ENCODE results near the gene SH3TC2.

SH3TC2 gene

DNA sequence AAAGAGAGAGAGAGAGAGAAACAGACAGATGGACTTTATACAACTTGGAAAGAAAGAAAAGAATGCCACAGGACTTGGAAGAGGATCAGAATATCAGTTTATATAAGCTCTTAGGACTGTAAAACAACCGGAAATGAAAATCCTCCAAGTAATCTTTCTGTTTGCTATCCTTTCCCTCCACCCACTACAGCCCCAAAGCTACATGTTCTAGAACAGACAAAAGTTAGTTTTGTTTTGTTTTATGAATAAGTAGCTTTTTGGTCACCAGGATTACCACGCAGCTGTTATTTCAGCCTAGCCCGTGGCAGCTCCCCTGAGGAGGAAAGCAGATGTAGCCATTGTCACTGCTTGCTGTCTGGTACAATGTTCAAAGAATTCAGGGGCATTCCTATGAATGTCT is 66.6 kb downstream of the SH3TC2 start:
- no peak for DNase-seq

GRCh38 chr5:148995791-148996190 is 67.1 kb downstream of the SH3TC2 start:
- DNase-seq: no peak

DNA sequence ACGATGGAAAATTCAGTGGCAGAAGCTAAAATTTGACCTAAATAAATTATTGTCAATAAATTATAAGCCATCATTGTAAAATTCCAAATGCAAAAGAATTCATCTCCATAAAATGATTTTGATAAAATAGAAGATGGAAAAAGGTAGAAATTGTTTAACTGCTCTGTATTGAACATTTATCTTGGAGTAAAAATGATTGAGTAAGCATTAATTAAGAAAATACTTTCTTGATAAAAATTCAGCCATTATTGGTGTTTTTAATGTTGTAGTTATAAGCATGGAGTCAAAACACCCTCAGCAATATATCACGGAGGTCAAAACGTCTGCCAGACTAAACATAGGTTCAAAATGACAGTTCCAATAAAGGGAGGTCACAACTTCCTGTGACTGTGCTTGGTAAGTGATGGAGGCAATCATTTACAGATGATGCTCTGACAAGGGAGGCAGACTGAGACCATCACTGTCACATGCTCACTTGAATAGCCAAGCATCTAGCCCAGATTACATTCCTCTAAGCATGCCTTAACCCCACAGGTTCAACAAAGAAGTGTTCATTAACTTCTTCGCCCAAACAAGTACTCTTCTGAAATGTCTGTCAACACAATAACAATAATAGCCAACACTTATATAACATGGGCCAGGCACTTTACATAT is 69.5 kb downstream of the SH3TC2 start:
- no peak for DNase-seq

- no peak for DNase-seq
These were observed 70.6 kb downstream of the SH3TC2 start for GRCh38 chr5:148992265-148992664.

- no peak for DNase-seq
These were observed 71.3 kb downstream of the SH3TC2 start for GRCh38 chr5:148991566-148991965.

DNA sequence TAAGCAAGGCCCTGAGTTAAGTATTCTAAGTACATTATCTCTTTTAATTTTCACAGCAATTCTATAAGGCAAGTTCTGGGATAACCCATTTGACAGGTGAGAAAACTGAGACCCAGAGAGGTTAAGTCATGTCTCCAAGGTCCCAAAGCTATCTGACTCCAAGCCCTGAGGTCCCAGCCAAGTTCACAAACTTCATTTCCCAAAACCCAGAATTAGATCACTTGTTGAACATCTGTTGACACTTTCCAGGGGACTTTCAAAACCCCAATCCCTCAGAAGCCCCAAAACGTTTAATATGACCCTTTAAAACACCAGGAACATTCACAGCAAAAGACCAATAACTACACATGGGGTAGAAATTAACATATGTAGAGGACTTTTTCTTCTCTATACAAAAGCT is 72.0 kb downstream of the SH3TC2 start:
- DNase-seq: no peak

DNA sequence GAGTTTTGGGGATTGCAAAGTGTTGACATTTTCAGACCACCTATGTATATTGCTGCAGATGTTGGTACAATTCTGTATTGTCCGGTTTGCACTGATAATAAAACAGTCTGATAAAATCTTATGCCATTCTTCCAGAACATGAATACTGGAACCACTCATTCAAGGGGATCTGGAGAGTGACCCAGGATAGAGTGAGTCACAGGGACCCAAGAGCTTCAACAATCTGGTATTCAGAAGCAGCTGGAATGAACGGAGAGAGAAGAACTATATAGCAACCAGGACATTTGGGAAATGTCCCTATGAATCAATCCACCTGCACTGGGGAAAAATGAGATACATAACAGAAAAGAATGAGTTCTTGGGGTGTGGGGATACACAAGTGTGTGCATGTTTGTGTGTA is 73.3 kb downstream of the SH3TC2 start:
- DNase-seq: no peak

DNA sequence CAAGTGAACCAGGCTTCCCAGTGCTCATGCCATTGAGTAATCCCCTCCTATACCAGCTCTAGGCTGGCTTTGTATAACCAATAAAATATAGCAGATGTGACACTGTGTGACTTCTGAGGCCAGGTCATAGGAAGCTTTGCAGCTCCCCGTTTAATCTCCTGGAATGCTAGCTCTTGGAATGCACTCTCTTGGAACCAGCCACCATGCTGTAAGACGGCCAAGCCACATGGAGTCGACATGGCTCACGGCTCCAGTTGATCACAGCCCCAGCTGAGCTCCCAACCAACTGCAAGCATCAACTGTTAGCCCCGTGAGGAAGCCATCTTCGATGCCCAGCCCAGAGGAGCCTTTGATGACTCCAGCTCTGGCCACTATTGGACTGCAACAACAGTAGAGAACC is 74.5 kb downstream of the SH3TC2 start:
- no peak for DNase-seq

GRCh38 chr5:148986636-148987035 is 76.2 kb downstream of the SH3TC2 start:
- DNase-seq: no peak

DNA sequence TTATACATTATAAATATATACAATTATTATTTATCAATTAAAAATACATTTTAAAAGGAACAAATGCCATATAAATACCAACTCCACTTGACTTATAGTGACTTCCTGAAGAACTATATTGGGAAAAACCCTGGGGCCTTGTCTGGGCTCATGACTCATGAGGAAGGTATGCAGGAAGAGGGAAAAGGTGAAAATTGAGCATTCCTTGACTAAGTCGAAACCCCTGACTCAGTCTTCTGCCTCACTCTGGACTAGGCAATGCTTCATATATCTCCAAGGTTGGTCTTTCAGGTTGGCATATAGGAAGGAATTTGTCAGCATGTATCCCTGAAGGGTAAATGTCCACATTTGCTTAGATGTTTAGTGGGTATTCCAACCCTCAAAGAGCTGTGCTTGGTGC is 78.5 kb downstream of the SH3TC2 start:
- DNase-seq: no peak

DNA sequence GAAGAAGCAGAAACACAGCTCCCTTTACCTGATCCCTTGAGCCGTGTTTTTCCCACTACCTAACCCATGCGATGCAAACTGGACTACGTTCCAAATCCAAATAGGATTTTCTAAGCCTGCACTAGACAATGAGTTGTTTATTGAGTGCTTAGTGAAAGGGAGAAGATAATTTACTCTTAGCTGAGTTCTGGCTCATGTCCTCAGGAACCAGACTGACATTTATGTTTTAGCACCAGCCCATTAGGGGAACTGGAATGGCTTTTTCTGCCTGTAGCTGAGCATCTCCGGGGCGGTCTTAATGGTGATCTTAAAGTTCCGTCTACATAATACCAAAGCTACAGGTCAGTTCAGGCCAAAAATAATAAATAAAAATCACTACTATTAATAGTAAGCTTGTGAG is 81.5 kb downstream of the SH3TC2 start:
- DNase-seq: no peak

DNA sequence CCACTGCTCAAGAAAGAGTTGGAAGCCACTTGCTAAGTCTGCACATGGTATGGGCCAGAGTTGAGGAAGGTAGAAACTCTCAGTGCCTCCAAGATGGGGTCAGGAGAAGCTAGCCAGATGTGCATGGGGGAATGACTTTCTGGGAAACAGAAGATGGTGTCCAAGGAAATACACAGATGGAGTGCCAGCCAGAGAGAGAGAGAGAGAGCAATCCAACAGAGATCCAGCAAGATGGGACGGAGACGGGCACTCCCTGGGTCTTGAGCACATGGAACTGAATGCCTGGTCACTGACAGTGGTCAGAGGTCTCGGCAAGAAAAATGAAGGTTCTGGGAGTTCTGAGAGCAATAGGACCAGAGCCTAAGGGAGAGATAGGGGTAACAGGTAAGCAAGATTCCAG is 82.1 kb downstream of the SH3TC2 start:
- no peak for DNase-seq

- no peak for DNase-seq
These were observed 83.7 kb downstream of the SH3TC2 start for GRCh38 chr5:148979083-148979723.

GRCh38 chr5:148978370-148979082 is 84.3 kb downstream of the SH3TC2 start:
- no peak for DNase-seq

DNA sequence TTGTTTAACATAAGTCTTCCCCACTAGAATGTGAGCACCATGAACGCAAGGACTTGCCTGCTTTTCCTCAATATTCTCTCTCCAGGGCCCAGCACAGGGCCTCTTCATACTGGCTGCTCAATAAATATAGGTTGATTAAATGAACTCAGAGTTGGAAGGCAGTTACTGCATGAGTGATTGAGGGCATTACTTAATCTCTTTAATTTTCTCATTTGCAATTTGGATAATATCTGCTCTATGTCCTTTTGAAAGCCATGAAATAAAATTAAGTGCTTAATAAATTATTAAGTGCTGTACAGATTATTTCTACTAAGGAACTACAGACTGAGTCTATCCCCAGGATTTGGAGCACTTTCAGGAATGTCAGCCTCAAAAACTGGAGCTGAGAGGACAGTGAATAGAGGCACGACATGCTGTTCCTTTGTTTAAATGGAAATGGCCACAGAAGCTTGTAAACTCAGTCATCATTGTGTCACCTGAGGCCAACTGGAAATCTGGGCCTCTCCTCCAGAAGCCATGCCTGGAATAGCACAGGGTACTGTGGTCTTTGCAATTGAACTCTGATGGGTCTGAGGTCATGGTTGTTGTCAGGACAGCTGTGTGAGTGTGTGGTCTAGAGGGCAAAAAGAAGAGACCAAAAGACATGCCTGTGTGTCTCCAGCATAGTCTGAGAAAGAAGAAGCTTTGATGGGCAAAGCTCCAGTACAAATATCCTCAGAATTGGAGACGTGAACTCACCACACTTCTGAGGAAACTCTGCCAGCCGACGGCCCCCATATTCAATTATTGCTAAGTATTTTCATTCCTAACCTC is 86.1 kb downstream of the SH3TC2 start:
- no peak for DNase-seq

DNA sequence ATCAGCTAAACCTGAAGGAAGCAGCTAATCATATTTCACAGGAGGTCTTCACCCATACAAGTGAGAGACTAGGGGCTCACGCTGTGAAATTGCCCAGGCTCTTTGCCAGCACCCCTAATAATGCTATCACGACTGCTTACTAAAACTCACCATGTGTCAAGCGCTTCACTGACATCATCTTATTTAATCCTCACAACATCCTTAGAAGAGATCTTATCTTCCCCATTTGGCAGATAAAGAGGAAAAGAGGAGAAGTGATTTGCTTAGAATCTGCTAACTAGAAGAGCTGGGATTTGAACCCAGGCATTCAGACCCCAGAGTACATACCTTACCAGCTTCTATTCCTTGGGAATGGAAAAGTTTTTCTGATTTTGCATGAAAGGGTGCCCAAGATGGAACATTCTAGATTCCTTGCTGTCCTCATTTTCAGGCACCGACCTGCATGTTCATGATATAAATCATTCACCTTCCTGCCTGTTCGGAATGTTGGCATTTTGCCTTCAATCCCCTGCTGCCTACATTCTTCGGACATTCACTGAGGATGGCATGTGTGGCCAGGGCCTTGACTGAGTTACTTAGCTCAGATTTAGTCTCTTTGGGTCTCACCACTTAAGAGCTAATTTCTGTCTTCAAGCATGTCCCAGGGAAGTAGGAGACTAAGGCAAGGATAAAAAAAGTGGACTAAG is 88.1 kb downstream of the SH3TC2 start:
- no peak for DNase-seq

DNA sequence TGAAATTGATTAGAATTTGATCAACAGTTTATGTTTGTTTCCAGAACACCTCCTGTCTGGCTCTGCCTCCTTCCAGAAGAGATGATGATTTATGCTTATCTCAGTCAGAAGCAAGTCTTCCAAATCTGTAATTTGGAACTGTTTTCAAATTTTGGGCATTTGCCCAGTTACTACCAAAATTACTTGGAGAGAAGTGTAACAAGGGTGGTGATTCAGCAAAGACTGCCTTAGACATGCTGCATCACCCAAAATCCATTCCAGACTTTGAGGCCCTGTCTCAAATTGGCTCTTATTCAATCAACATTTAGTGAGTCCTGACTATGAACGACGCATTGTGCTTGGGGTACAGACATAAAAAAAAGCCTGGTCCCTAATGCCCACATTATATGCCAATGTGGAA is 89.4 kb downstream of the SH3TC2 start:
- no peak for DNase-seq

DNA sequence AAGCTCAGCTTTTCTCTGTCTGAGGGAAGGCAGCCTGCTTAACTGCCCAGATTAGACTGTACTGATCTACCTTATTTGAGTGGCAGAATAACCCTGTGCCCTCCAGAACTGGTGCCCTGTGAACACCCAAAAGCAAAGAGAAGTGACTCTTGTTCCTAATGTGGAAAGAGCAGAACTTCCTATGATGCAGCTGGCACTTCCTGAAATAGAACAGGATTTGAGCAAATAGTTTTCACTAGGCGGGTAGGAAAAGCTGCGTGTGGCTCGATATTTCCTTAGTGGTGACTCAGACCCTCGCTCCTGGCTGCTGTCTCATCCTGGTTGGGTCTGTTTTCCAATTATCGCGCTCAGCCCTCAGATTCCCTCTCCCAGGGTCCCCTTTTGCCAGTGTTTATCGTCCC is 89.9 kb downstream of the SH3TC2 start:
- no peak for DNase-seq

DNA sequence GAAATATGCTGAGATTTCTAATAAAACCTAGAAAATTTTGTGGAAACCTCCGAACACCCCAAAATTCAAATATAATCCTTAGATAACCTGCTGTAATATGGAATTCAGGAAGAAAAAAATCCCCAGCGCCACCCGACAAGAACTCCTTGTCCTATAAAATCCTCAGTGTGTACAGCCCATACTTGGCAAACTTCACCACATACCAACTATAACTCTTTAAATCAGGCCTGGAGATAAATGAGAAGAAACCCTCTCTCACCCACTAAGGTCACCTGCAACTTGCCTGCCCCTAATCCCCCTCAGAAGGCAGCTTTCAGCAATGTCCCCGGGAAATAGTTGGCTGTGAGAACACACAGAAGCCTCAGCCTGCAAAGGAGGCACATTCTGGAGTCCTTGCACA is 90.5 kb downstream of the SH3TC2 start:
- DNase-seq: no peak

DNA sequence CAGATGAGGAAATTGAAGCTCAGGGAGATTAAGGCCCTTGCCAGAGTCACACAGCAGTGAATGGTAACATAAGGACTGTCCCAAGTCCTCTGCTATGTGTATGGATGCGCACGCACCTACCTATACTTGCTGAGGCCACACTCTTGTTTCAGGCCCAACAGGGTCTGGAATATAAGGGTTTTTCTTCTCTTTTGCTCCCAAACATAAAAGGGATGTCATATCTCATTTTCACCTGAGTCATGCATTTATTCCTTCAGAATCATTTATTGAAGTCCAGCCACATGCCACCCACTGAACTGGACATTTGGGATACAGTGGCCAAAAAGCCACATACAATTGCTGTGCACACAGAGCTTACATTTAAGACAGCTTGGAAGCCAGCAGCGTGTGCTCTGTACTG is 92.0 kb downstream of the SH3TC2 start:
- no peak for DNase-seq

DNA sequence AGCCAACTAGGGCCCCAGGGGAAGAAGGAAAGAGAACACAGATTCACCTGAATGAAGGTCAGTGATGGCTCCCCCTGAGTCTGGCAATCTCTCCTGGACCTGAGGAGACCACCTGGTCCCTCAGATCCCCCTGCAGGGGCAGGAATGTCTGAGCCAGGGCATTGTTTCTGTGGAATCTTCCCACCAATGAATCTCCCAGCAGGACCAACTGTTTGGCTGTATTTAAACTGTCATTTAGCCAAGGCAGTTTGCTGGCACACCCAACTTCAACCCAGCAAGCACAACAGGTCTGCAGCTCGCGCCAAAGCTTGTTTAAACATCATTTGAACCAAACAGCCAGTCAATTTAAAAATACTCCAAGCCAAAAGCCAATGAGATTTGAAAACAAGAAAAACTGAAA is 92.6 kb downstream of the SH3TC2 start:
- DNase-seq: no peak

GRCh38 chr5:148969291-148969690 is 93.6 kb downstream of the SH3TC2 start:
- no peak for DNase-seq

DNA sequence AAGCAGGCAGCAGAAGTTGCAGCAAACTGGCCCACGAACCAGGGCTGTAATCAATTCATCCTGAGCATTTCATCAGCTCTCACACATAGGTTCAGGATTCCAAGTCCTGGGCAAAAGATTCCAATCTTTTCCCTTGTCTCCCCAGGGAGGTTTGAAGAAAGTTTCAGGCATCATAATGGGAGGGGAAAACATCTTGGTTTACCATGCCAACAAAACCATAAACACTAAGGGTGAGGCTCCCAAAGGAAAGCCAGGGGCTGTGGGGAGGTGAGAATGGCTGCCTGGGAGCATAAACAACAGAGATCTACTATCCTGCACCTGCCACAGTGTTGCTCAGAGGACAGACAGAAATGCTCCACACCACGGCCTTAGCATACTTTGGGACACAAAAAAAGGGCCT is 94.6 kb downstream of the SH3TC2 start:
- no peak for DNase-seq
